HepG2 (cell line): ENCODE results near the gene TK2. TPM values are rescaled to one million over a fixed set of nuclear protein-coding genes. Genes with fewer than 3 reads are reported as not detected.
A peak's percentile ranks its signal among the peaks of the same experiment; 100 is the strongest.

Experiments used
- ATF6 ChIP-seq: sonication (generic); formaldehyde crosslinking; conservative IDR thresholded peaks from 2 replicates; pipeline ENCODE4 v1.4.0; 2020; ENCODE audit warnings: missing genetic modification reagents
- EZH2 ChIP-seq: conservative IDR thresholded peaks from 2 replicates; pipeline ENCODE4 v1.6.1; 2012; ENCODE audit warnings: mild to moderate bottlenecking, low read depth, low read length, moderate library complexity
- GATAD1 ChIP-seq: IDR thresholded peaks from 2 replicates; pipeline ENCODE4 v1.6.1; 2016; ENCODE audit warnings: missing genetic modification reagents, missing compliant biosample characterization
- GATAD2A ChIP-seq: IDR thresholded peaks from 2 replicates; pipeline ENCODE4 v1.6.1; 2016
- GPN1 ChIP-seq: sonication (generic); formaldehyde crosslinking; IDR thresholded peaks from 2 replicates; pipeline ENCODE4 v1.5.1; 2020; ENCODE audit warnings: missing genetic modification reagents, borderline replicate concordance
- MAFF ChIP-seq: IDR thresholded peaks from 2 replicates; pipeline ENCODE4 v1.6.1; 2011; ENCODE audit warnings: low read depth, low read length, improper control_type of control experiment
- MLLT10 ChIP-seq: sonication (generic); formaldehyde crosslinking; IDR thresholded peaks from 2 replicates; pipeline ENCODE4 v1.4.0; 2020; ENCODE audit warnings: missing genetic modification reagents
- NCOA1 ChIP-seq: sonication (generic); formaldehyde crosslinking; IDR thresholded peaks from 2 replicates; pipeline ENCODE4 v1.9.0; 2021; ENCODE audit warnings: missing genetic modification reagents
- NFE2L1 ChIP-seq: sonication (generic); formaldehyde crosslinking; IDR thresholded peaks from 2 replicates; pipeline ENCODE4 v1.4.0; 2020; ENCODE audit warnings: missing genetic modification reagents, mild to moderate bottlenecking, borderline replicate concordance
- NFE2L2 ChIP-seq: fragments of 150-350 bp; IDR thresholded peaks from 2 replicates; pipeline ENCODE4 v1.6.1; 2014; ENCODE audit warnings: low read length
- NR2F2 ChIP-seq: IDR thresholded peaks from 2 replicates; pipeline ENCODE4 v1.6.1; 2012; ENCODE audit warnings: low read depth, inconsistent platforms, borderline replicate concordance
- POGZ ChIP-seq: sonication (generic); formaldehyde crosslinking; IDR thresholded peaks from 2 replicates; pipeline ENCODE4 v1.4.0; 2020; ENCODE audit warnings: mild to moderate bottlenecking, missing genetic modification reagents
- RFX3 ChIP-seq: IDR thresholded peaks from 2 replicates; pipeline ENCODE4 v1.6.1; 2016; ENCODE audit warnings: missing biosample characterization, missing genetic modification reagents
- SMARCE1 ChIP-seq: fragments of 450-650 bp; IDR thresholded peaks from 2 replicates; pipeline ENCODE4 v1.6.1; 2017; ENCODE audit warnings: borderline replicate concordance
- SNRNP70 ChIP-seq: fragments of 200-400 bp; formaldehyde crosslinking; IDR thresholded peaks from 2 replicates; pipeline ENCODE4 v1.6.1; 2017; ENCODE audit warnings: mild to moderate bottlenecking, low read depth, low read length, moderate library complexity
- SP2 ChIP-seq: sonication (generic); formaldehyde crosslinking; IDR thresholded peaks from 2 replicates; pipeline ENCODE4 v1.5.1; 2020; ENCODE audit warnings: mild to moderate bottlenecking, missing genetic modification reagents
- SSRP1 ChIP-seq: IDR thresholded peaks from 2 replicates; pipeline ENCODE4 v1.6.1; 2016; ENCODE audit warnings: control low read depth
- U2AF2 ChIP-seq: fragments of 200-400 bp; formaldehyde crosslinking; IDR thresholded peaks from 2 replicates; pipeline ENCODE4 v1.6.1; 2017; ENCODE audit warnings: low read depth, mild to moderate bottlenecking, low read length
- WIZ ChIP-seq: sonication (generic); formaldehyde crosslinking; IDR thresholded peaks from 2 replicates; pipeline ENCODE4 v1.5.1; 2020; ENCODE audit warnings: mild to moderate bottlenecking, missing genetic modification reagents
- ZBTB33 ChIP-seq: sonication (generic); formaldehyde crosslinking; IDR thresholded peaks from 2 replicates; pipeline ENCODE4 v1.4.0; 2020; ENCODE audit warnings: missing genetic modification reagents
- ZFP90 ChIP-seq: sonication (generic); formaldehyde crosslinking; IDR thresholded peaks from 2 replicates; pipeline ENCODE4 v1.8.0; 2022; ENCODE audit warnings: missing genetic modification reagents, mild to moderate bottlenecking, inconsistent platforms, borderline replicate concordance
- ZNF17 ChIP-seq: sonication (generic); formaldehyde crosslinking; IDR thresholded peaks from 2 replicates; pipeline ENCODE4 v1.5.0; 2020; ENCODE audit warnings: mild to moderate bottlenecking, missing genetic modification reagents
- ZNF30 ChIP-seq: sonication (generic); formaldehyde crosslinking; IDR thresholded peaks from 2 replicates; pipeline ENCODE4 v1.5.0; 2020; ENCODE audit warnings: mild to moderate bottlenecking, missing genetic modification reagents
- ZNF451 ChIP-seq: sonication (generic); formaldehyde crosslinking; IDR thresholded peaks from 2 replicates; pipeline ENCODE4 v1.5.0; 2020; ENCODE audit warnings: mild to moderate bottlenecking, missing genetic modification reagents
- ZNF546 ChIP-seq: sonication (generic); formaldehyde crosslinking; conservative IDR thresholded peaks from 2 replicates; pipeline ENCODE4 v1.8.1; 2023; ENCODE audit warnings: mild to moderate bottlenecking, missing genetic modification reagents
- ZNF597 ChIP-seq: sonication (generic); formaldehyde crosslinking; IDR thresholded peaks from 2 replicates; pipeline ENCODE4 v1.5.0; 2020; ENCODE audit warnings: missing genetic modification reagents
- ZNF781 ChIP-seq: sonication (generic); formaldehyde crosslinking; IDR thresholded peaks from 2 replicates; pipeline ENCODE4 v1.5.1; 2020; ENCODE audit warnings: borderline replicate concordance, mild to moderate bottlenecking, missing genetic modification reagents; ENCODE audit errors: not compliant biosample characterization
- ZSCAN30 ChIP-seq: sonication (generic); formaldehyde crosslinking; IDR thresholded peaks from 2 replicates; pipeline ENCODE4 v1.5.0; 2020; ENCODE audit warnings: mild to moderate bottlenecking, missing genetic modification reagents
- polyA plus RNA-seq, 8 experiments: library from polyadenylated mRNA; depleted of rRNA in 3 of 8; stranded (reverse) in 7 of 8; unstranded in 1 of 8; fragments of >200 nt; fragmentation: Illumina TruSeq in 4 of 8; extraction: Trizol in 4 of 8; gene quantifications; 2 replicates each; pipeline versions ENCODE4 v1.2.1 to v1.2.3, GENCODE V29; 2011 to 2016; ENCODE audit warnings: low read depth in 4 of 8, missing spikeins in 1 of 8, mixed read lengths in 1 of 8; ENCODE audit not compliant: insufficient read depth in 1 of 8
- total RNA-seq, 5 experiments: library from RNA; depleted of rRNA; stranded (reverse); fragments of >200 nt; fragmentation: Illumina TruSeq; extraction: Trizol; gene quantifications; 2 replicates each; pipeline ENCODE4 v1.2.3, GENCODE V29; 2016; ENCODE audit warnings: low read depth in 1 of 5

The TK2 gene
- total and polyA plus RNA-seq, 2 of the 13 experiments (the other 11 are each of a cell fraction or from before 2014, with no cell fraction given): 18.7 to 21.0 TPM

- TF ChIP-seq ZNF597 (CRISPR knock-in tag) (no peak), WIZ (CRISPR knock-in tag) (peak; percentile 76), NFE2L1 (peak; percentile 93; the same call in 1 of the 2 replicates), RFX3 (CRISPR knock-in tag) (no peak), POGZ (CRISPR knock-in tag) (no peak; the same call in 1 of the 2 replicates), ZNF17 (CRISPR knock-in tag) (peak; percentile 98), ZFP90 (CRISPR knock-in tag) (peak; percentile 98), SMARCE1 (no peak), MAFF (no peak), EZH2 (no peak), ZNF781 (CRISPR knock-in tag) (peak; percentile 99), ZNF451 (CRISPR knock-in tag) (peak; percentile 100), SP2 (peak; percentile 62; the same call in 1 of the 2 replicates), SNRNP70 (no peak), MLLT10 (0 out of 2 replicates have a peak, but pooled peaks have one; percentile 67), GPN1 (CRISPR knock-in tag) (peak; percentile 83), NR2F2 (no peak), SSRP1 (CRISPR knock-in tag) (no peak), NCOA1 (CRISPR knock-in tag) (peak; percentile 99), ZSCAN30 (peak; percentile 99; the same call in 1 of the 2 replicates), NFE2L2 (no peak), GATAD1 (peak; percentile 87), ZNF546 (peak; percentile 99), ATF6 (CRISPR knock-in tag) (peak; percentile 2; the same call in 1 of the 2 replicates), ZBTB33 (CRISPR knock-in tag) (peak; percentile 74), ZNF30 (CRISPR knock-in tag) (peak; percentile 99), U2AF2 (no peak), GATAD2A (peak; percentile 48)
Measured at GRCh38 chr16:66552286-66553177, 2.6 kb upstream of the TK2 start, which contains the start of gene CKLF (continued).
